Mucosa of gallbladder (tissue), 1 donor: Measurements from ENCODE around the gene TECPR1. TPM values are rescaled to one million over a fixed set of nuclear protein-coding genes. Genes with fewer than 3 reads are reported as not detected.

Experiments used
- DNase-seq: peaks from one replicate; pipeline ENCODE4 v3.0.0-alpha.2; 2020; ENCODE audit warnings: low spot score
- total RNA-seq: library from RNA; stranded (reverse); gene quantifications from one replicate; pipeline ENCODE4 v1.2.1, GENCODE V29; 2021
- donor health status: DM: no; HTN: no; CAD: no.

The TECPR1 gene
- total RNA-seq, 1 donor from 2014 or later: 42.3 TPM

- DNase-seq: no peak
These were observed 40.1 kb downstream of the TECPR1 start for GRCh38 chr7:98211676-98212531.

- DNase-seq: no peak
These were observed 40.8 kb downstream of the TECPR1 start, which contains the start of gene BHLHA15 for GRCh38 chr7:98211221-98211675. TSS of gene BHLHA15 (plus strand) at chr7:98211439. CDS start at chr7:98212310, 871 bp downstream.

DNA sequence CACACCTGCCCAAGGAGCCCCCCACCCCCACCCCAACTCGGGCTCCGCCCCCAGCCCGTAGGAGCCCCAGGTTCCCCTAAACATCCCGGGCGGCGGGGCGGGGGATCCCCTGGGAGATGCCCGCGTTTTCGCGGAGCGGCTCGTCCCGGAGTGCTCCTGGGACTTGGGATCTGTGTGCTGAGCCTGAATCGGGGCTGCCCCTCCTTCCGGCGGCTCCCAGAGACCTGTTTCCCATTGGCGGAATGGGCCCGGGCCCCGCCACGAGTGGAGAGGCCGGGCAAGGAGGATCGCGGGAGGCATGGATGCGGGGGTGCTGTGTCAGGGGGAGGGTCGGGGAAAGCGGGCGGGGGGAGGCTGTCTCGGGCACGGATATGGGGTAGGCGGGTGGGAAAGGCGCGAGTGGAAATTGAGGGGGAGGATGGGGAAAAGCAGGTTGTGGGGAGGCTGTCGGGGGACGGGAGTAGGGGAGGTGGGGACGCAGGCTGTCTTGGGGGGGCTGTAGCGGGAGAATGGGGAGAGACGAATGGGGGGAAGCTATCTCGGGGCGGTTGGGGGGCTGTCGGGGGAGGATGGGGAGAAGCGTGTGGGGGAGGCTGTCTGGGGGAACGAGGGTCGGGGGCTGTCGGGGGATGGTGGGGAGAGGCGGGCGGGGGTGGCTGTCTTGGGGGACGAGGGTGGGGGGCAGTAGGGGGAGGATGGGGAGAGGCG, 41.4 kb downstream of the TECPR1 start:
- no peak for DNase-seq

- DNase-seq: no peak
These were observed 42.7 kb downstream of the TECPR1 start for GRCh38 chr7:98209166-98209920.

DNA sequence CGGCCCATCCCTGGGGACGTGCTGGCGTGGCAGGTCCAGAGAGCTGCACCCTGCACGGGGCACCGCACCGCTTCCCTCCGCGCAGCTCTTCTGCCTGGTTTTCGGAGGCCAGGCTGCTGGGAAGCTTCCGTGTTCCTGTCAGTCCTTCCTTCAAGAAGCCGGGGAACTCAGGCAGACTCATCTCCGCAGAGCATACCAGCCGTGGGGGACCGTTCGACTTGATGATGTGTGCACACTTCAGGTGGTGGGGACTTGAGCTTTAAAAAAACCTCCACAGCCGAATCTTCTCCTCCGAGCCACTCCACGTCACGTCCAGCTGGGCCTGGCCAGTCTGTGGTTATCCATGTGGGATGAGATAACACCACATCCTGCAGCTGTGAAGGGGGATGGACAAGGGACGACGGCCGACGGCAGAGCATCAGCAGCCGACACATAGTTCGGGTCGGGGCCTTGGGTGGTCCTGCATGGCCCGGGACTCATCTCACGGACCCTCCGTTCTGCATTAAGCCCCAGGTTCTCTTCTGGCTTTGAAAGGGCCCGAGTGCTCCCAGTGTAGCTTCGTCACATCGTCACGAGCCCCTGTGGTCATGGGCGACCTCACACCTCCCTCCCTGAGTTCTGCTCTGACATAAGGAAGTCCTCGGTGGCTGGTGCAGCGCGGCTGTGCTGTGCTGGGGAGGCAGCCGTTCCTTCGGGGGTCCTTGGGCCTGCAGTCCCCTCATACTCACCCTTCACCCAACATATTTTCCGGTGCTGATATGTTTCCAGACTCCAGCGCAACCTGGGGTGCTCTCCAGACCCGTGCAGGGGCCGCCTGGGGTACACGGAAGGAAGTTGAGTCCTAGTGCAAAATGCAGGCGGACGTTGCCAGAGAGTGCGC, 45.3 kb downstream of the TECPR1 start:
- no peak for DNase-seq

GRCh38 chr7:98205162-98205845, 46.7 kb downstream of the TECPR1 start:
- no peak for DNase-seq

DNA sequence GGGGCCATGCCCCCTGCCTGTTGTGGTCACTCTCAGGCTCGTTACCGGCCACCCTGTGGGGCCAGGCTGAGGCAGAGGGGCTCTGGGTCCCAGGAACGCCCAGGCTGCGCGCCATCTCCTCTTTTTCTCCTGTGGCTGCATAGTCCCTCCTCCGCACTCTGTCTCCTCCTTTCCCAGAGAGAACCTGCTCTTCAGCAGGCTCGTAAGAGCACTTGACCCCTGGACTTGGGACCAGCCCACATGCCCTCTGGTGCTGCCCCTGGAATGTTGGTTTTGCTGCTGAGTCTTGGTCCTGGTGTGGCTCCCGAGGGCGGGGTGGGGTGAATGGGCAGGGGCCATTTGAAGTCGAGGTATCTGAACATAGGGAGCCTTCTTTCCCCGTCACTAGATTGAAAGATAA, 47.4 kb downstream of the TECPR1 start:
- no peak for DNase-seq

GRCh38 chr7:98203964-98204605, 47.9 kb downstream of the TECPR1 start:
- no peak for DNase-seq

GRCh38 chr7:98203261-98203963, 48.6 kb downstream of the TECPR1 start:
- DNase-seq: no peak

DNA sequence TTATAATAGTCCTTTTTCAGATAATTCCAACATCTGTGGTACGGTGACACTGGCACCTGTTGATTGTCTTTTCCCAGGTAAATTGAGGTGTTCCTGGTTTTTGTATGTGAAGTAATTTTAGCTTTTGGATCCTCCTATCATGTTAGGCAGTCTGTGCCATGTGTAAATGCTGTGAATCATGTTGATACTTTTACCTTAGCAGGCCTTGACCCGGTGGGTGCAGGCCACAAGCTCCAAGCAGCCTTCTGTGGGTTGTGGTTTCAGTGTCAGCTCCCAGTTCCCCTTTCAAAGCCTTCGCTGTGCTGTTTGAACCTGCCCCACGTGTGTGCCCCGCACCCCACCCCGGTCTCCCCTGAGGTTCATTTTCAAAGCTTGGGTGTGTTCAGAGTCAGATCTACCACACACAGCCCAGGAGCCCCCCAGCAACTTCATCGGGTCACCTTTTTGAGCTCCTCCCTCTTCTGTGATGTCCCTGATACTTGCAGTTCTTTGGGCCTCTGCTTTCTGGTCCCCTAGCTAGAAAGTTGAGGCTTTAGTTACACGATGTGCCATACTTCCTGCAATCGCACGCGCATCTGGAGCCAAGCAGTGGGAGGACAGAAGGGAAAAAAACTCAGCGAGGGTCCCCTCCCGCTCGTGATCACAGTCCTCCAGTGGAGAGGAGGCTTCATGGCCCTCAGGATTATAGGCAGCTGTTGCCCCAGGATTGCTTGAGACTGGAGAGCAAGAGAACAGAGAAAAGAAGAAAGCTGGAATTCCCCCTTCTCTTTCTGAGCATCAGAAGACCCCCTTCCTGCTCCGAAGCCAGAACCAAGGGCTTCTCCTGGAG, 49.5 kb downstream of the TECPR1 start:
- no peak for DNase-seq

GRCh38 chr7:98200364-98200763, 51.7 kb downstream of the TECPR1 start:
- no peak for DNase-seq

DNA sequence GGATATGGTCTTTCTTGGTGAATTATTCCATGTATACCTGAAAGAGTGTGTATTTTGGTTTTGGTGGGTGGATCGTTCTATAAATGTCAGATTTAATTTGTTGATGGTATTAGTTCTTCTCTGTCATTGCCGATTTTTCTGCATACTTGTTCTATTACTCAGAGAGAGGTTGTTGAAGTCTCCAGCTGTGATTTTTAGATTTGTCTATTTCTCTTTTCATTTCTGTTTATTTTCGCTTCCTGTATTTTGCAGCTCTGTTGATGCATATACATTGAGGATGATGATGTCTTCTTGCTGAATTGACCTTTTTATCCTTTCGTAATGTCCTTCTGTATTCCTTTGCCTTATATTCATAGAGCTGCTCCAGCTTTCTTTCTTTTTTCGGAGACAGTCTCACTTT, 52.9 kb downstream of the TECPR1 start:
- DNase-seq: no peak

- no peak for DNase-seq
These were observed 55.1 kb downstream of the TECPR1 start for GRCh38 chr7:98196706-98197605.

DNA sequence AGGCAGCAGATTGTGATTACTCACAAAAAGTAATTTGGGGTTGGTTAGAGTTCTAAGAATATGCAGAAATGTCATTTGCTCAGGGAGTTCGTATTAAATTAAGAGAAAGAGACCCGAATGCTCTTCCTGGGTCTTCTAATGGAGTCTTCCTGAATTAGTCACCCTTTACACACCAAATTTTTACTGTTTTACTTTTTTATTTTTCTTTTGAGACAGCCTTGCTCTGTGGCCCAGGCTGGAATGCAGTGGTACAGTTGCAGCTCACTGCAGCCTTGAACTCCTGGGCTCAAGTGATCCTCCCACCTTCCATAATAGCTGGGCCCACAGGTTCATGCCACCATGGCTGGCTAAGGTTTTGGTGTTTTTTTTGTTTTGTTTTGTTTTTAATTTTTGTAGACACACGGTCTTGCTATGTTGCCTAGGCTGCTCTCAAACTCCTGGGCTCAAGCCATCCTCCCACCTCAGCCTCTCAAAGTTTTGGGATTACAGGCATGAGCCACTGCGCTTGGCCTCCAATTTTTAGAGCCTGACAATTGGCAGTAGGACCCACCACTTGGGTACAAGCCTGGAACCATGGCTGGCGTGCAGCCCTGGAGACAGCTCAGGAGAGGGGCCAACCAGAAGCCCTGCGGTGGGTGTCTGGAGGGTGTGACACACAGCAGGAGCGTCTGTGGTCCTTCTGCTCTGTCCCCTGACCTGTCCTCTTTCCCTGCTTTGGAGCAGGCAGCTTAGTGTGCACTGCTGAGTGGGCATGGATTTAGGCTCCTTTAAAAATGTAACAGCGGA, 57.2 kb downstream of the TECPR1 start:
- DNase-seq: no peak

DNA sequence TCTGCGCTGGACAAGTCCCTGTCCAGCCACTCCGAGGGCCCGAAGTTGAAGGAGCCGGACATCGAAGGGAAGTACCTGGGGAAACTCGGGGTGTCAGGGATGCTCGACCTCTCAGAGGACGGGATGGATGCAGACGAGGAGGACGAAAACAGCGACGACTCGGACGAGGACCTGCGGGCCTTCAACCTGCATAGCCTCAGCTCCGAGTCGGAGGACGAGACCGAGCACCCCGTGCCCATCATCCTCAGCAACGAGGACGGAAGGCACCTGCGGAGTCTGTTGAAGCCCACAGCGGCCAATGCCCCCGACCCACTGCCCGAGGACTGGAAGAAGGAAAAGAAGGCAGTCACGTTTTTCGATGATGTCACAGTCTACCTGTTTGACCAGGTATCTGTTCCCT, 57.8 kb downstream of the TECPR1 start:
- DNase-seq: no peak

DNA sequence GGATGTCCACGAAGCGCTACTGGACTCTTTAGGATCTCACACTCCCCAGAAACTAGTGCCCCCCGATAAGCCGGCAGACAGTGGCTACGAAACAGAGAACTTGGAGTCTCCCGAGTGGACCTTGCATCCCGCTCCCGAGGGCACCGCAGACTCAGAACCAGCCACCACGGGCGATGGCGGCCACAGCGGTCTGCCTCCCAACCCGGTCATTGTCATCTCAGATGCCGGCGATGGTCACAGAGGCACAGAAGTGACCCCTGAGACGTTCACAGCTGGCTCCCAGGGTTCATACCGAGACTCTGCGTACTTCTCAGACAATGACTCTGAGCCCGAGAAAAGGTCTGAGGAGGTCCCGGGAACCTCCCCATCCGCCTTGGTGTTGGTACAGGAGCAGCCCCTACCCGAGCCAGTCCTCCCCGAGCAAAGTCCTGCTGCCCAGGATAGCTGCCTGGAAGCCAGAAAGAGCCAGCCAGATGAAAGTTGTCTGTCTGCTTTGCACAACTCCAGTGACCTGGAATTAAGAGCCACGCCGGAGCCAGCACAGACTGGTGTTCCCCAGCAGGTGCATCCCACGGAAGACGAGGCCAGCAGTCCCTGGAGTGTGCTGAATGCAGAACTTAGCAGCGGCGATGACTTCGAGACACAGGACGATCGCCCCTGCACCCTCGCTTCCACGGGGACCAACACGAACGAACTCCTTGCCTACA, 58.4 kb downstream of the TECPR1 start:
- DNase-seq: no peak
